Ecto neural progenitor cell (in vitro differentiated cells): Measurements from ENCODE around the gene FLACC1.

ENCODE experiments used
- DNase-seq: peaks from one replicate; pipeline ENCODE4 v3.0.0-alpha.2; 2018; ENCODE audit warnings: low spot score

Gene FLACC1

DNA sequence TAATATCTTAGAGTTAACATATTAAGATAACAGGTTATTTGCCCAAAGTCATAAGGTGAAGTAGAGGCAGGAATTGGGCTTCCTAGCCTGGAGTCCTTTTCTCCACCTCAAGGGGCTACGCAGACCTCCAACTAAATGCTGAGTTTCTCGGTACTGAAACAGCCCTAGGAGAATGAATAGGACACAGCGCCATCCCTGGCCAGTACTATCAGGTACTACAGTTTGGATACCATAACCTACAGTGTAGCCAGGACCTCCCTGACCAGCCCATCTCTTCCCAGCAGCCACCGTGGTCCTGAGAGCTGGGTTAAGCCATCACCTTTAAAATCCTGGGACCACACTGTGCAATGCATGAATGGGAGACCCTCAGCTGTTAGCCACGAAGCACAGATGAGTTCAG is 81.2 kb downstream of the FLACC1 start:
- DNase-seq, result no peak

DNA sequence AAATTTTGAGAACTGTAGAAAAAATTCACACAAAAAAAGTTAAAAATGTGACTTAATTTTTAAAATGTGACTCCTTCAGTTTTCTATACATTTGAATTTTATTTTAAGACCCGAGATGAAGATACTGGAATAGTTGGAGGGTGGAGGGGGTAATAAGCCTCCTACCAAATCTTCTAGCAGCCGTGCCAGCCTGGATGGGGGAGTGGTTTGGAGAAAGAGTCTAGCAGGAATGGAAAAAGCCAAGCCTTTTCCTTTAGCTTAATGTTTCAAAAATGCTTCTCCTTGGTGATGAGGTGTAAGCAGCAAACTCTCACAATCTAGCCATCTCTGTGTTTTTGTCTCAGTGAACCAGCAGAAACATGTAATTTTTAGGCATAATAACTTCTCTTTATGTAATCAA is 82.1 kb downstream of the FLACC1 start:
- DNase-seq, result no peak

DNA sequence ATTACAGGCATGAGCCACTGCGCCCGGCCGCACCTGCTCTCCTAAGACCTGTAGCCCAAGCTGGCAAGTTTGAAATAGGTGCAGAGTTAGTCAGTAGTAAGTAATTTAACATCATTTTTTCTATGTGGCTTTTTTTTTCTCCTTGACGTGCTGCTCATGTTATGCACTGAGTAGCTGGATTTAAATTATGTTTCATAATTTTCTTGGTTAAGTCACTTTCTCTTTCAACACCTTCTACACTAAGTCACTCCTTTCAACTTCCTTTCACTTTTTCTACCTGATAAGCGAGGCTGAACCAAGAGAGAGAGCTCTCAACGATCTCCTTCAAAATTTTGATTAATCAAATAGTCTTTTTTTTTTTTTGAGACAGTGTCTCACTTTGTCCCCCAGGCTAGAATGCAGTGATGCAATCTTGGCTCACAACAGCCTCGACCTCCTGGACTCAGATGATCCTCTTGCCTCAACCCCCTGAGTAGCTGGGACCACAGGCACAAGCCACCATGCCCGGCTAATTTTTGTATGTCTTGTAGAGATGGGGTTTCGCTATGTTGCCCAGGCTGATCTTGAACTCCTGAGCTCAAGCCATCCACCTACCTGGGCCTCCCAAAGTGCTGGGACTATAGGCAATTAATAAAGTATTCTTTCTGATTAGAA is 83.7 kb downstream of the FLACC1 start:
- no peak for DNase-seq

DNA sequence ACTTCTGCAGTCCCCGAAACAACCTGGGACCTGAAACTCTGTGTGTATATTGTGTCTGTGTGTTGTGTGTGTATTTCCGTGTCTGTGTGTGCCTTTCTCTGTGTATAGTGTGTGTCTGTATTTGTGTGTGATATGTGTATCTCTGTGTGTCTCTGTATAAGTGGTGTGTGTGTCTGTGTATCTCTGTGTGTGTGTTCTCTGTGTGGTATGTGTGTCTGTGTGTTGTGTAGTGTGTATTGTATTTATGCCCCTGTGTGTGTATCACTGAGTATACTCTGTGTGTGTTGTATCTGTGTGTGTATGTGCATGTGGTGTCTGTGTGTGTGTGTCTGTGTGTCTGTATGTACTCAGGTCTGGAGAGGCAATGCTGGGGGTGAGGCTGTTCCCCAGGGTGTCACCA is 85.2 kb downstream of the FLACC1 start:
- no peak for DNase-seq

DNA sequence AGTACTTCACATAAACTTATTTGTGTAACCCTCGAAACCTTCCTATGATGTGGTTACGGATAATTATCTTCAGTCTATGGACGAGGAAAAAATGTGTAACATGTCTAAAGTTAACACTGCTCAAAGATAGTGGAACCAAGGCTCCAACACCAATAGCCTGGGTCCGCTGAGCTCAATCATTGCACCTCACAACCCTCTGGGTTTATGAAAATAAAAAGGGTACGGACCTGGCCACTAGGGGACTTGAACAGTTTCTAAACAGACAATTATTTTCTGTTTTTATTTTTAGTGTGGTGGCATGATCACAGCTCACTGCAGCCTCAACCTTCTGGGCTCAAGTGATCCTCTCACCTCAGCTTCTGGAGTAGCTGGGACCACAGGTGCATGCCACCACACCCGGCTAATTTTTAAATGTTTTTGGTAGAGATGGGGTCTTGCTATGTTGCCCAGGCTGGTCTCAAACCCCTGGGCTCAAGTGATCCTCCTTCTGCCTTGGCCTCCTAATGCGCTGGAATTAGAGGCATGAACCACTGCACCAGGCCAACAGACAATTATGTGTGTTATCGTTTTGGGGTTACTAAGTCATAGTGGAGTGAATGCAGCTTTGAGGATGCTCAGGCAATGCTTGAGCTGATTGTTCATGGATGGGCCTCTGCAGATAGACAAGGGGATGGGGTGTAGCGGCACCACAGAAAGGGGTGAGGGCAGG is 86.7 kb downstream of the FLACC1 start:
- no peak for DNase-seq

DNA sequence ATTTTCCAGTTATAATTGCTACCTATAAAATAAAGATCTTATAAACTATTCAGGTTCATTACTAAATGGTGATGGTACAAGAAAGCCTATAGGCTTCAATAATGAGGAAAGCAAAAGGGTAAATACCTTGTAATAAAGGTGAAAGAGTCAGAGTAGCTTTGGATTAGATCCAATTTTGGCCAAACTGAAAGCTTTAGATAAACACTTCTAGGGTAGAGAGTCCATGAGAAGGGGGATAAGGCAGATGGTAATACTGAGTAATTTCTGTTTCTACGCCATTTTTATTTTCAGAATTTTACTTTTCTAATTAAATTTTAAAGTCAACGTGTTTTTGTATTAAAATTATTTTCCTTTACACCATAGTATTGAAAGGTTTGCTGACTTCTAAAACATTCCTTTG is 87.4 kb downstream of the FLACC1 start:
- DNase-seq, result no peak

DNA sequence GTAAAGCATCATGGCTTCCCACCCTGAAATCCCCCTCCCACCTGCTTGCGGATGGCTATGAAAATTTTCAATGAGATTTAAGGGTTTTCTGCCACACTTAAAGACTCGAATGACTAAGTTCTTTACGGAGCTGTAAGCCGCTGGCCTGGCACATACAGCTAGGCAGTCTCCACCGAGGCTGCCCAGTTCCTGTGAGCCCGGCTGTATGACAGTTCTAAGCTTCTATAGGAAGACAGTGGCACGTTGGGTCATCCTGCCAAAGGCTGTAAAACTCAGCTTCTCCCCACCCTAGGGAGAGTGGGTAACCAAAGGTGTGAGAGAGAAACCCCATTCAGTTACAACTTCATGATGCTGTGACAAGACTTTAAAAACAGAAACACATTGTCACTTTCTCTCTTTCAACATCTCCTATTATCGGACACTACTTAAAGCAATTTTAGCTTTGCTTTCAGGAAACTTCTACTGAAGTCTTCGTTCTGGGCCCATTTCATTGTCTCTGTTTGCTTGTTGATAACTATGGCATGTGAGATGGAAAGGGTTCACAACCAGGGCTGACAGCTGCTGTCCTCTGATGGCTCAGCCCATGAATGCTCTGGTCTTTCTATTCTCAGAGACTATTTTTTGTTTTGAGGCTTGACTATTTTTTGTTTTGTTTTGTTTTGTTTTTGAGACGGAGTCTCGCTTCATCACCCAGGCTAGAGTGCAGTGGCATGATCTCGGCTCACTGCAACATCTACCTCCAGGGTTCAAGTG is 89.7 kb downstream of the FLACC1 start:
- DNase-seq, result no peak

DNA sequence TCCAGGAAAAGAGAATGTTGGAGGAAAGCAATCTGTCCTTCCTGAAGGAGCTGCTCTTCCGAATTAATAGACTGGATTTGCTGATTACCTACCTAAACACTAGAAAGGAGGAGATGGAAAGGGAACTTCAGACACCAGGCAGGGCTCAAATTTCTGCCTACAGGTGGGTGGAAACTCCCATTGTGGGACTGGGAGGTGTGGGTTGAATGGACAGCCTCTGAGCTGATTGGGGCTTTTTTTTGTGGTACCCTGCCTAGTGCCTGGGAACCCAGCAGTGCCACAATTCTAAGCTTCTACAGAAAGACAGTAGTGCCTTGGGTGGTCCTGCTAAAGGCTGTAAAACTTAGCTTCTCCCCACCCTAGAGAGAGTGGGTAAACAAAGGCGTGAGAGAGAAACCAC is 90.5 kb downstream of the FLACC1 start:
- DNase-seq, result no peak

DNA sequence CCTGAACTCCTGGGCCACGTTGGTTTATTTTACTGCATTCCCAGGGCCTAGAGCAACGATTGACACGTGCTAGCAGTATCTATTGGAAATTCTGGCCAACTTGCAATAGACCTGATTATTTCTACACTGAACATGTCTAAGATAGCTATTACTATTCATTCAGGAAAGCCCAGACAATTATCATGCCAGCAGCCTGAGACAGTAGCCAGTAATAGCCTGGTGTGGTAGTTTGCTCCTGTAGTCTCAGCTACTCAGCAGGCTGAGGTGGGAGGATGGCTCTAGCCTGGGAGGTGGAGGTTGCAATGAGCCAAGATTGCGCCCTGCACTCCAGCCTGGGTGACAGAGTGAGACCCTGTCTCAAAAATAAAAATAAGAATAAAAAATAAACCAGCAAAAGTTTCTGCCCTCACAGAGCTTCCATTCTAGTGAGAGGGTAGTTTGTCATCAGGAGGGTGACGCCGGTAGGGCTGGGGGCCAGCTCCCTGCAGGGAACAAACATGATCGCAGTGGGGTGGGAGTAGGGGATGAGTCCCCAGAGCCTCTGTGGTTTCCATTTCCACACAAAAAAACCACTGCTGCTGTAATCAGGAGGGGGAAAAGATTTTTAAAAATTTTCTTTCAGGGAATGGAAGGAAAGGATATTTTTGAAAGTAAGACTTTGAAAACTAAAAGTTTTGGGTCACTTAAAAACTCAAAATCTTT is 92.5 kb downstream of the FLACC1 start:
- DNase-seq, result no peak

DNA sequence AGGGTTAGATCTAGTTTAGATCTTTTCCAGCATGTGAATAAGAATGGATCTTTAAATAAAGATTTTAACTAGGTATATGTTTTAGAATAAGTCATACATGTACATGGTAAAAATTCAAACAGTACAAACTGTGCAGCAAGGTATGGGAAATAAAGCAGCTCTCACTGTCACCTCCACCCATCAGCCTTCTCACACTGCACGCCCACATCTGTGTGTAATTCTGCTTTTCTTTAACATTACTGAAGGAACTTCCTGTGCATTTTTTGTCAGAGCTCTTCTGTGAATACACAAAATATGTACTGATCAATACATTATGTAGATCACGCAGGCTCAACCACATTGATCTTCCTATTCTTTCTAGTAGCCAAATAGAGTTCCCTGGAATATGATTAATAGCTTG is 93.4 kb downstream of the FLACC1 start:
- no peak for DNase-seq

DNA sequence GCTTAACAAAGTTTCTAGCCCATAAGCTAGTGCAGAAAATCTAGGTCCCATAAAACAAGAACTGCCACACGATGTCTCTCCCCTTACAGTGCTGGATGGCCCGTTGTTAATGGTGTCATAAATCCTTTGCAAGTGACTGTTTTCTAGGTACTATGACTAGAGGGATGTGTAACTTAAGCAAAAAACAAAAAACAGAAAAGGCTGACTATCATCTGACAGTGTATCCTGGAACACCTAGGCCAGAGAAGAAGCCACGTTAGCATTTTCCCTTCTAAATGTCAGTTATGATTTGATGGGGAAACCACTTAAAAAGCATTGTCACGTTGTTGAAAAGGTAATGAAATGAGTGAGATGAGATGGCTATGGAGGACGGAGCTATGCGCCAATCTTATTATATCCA is 94.4 kb downstream of the FLACC1 start:
- DNase-seq, result no peak

DNA sequence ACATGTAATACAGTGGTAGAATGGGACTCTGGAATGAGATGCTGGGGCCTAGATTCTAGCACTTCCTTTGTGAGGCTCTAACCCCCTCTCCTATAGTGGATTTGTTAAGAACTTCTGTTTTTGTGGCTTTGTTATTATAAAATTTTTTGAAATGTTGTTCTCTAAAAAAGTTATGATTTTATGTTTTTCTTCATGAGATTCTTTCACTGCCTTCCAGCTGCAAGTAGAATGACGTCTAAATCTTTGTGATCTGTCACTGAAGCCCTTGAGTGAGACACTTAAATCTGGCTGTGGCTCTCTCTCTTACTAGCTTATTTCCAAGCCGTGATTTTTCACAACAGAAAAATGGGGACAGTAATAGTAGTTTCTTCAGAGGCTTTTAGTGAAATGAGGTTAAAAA is 95.2 kb downstream of the FLACC1 start:
- DNase-seq, result no peak

DNA sequence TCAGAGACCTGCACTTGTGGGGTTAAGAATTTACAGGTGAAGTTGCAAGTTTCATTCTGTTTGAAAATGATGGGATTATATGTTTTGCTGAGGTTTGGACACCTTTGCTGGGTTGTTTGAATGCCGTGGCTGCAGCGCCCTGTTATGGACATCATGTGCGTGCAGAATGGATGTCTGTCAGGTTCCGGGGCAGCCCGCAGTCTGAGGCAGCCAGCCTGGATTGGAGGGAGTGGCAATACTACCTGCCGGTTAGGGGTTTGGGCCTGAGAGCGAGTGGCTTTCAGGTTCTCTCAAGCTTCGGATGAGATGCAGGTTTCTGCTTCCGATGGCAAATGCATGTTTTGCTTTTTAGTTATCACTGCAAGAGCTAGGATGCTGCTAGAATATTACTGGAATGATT is 95.7 kb downstream of the FLACC1 start:
- DNase-seq, result no peak

DNA sequence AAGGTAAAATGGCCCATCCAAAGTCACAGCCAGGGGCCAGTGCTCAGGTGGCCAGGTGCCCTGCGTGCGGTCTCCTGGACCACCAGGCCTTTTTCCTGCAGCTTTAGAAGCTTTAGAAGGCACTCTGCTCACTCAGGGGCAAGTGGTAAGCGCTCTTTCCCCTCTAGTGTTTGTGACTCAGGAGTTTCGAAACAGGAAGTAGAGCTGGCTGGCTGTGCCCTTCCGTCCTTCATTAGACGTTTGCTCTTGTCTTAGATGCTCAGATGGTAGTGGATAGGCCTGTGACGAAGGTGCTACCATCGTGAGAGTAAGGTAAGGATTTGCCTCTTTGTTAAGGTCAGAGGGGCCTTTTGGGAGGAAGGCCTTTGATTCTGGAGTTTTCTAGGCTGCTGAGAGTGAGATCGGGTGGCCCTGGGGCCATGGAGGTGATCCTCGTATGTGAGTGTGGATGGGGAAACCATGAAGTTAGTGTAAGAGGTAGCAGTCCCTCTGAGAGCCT is 96.8 kb downstream of the FLACC1 start, which contains the start of gene CASP8:
TSS of gene CASP8 (plus strand) at position 235 of the 499 bp plus-strand sequence. CDS start 5,951 bp downstream, outside the sequence.
- no peak for DNase-seq

DNA sequence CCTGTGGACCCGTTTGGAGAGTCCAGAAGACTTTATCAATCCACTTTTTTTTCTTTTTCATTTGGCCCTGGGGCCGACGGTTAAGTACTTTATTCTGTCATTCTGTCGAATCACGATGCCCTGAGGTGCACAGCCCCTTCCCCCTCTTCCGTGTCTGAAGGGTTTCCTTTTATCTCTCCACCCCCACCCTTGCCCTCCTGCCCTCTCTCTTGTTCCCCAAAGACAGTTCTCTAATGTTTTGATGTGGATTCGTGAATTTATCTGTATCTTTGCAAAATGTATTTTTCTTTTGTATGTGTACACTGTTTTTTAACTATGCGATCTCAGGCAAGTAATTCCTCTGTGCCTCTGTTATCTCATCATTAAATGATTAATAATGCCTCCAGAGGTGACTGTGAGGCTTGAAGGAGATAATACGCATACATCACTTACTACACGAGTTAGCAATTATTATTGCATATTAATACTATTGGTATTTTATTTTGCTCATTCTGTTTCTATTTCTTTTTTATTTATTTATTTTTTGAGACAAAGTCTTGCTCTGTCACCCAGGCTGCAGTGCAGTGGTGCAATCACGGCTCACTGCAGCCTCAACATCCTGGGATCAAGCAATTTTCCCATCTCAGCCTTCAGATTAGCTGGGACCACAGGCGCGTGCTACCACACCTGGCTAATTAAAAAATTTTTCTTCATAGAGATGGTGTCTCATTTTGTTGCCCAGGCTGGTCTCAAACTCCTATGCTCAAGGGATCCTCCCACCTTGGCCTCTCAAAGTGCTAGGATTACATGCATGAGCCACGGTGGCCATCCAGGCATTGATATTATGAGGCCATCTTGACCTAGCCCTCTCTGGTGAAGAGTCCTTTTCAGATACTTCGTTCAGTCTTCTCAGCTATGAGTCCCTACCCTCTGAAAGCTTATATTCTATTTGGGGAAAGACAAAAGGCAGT is 98.2 kb downstream of the FLACC1 start:
- no peak for DNase-seq

DNA sequence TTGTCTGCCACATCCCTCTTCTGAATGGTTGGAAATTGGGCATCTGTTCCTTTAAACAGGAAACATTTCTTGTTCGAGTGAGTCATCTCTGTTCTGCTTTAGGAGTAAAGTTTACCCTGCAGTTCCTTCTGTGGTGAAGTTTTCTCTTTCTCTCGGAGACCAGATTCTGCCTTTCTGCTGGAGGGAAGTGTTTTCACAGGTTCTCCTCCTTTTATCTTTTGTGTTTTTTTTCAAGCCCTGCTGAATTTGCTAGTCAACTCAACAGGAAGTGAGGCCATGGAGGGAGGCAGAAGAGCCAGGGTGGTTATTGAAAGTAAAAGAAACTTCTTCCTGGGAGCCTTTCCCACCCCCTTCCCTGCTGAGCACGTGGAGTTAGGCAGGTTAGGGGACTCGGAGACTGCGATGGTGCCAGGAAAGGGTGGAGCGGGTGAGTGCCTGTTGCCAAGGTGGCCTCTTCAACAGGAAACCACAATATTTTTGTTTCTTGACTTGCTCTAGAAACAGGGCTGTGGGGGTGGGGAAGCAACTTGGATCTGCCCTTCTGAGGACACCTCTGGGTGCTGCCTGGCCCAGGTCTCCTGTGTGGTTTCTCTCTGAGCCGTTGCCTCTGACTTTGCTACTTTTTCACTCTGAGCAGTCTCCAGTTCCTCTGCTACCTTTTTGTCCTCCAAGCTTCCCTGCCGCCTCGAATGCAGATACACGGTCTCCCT is 99.0 kb downstream of the FLACC1 start:
- DNase-seq, result no peak

DNA sequence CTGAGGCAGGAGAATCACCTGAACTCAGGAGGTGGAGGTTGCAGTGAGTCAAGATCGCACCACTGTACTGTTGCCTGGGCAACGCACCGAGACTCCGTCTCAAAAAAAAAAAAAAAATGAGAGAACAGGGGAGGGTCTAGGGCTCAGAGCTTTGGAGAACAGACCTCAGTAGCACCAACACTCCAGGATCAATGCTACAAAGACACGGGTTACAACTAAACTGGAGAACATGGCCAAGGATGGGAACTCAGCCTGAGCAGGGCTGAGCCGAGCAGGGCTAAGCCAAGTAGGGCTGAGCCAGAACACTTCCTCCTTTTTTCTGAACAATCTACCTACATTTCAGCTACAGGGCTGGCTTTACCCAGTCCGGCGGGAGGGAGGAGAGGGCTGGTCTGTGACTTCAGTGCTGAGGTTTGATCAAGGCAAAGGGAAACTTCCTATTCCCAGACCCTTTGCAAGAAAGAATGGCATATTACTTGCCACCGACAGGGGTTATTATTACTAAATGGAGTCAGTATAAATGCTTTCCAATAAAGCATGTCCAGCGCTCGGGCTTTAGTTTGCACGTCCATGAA is 99.7 kb downstream of the FLACC1 start:
- no peak for DNase-seq

DNA sequence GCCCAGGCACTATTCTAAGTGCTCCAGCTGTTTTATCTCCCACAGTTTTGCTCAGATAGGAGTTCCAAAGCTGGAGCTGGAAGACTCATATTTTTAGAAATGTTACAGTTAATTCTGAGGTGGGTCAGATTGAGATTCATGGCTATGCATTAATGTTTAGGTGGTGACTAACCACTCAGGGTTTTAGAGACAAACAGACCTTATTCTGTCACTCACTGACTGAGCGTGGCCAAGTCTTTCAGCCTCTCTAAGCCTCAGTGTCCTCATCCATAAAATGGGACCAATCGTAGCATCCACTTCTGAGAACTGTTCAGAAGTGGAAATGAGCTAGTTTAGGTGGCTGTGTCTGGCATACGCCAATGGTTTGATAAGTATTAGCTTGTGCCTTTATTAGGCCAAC is 101.1 kb downstream of the FLACC1 start:
- no peak for DNase-seq

DNA sequence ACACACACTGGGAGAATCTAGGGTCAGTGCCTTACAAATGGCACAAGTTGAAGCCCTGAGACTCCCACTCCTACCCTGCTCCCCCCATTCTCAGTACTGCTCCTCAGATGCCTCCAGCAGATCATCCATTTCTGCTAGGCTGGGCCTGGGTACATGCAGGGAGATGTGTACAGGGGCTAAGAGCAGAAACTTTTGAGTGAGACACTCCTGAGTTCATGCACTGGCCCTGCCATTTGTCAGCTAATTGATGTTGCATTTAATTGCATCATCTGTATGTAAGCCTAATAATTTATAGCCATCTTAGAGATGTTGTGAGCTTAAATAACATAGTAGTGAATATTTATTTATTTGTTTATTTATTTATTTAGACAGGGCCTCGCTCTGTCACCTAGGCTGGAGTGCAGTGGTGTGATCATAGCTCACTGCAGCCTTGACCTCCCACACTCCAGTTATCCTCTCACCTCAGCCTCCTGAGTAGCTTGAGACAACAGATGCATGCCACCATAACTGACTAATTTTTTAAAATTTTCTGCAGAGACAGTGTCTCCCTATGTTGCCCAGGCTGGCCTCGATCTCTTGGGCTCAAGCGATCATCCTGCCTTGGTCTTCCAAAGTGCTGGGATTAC is 101.6 kb downstream of the FLACC1 start:
- no peak for DNase-seq
